NCI-H187 treated with DMSO at 0.1 percent for 48 hours (cell line): ENCODE measurements around the gene PCDHGA8.
"Not testable (repeated sequence)": the region's sequence is repeated elsewhere in the genome, so short reads cannot be mapped to it uniquely, and the experiment has no call there.

Source experiments
- DNase-seq: peaks from one replicate; lab custom pipeline; 2025; lab: John Stamatoyannopoulos, UW

The PCDHGA8 gene

DNA sequence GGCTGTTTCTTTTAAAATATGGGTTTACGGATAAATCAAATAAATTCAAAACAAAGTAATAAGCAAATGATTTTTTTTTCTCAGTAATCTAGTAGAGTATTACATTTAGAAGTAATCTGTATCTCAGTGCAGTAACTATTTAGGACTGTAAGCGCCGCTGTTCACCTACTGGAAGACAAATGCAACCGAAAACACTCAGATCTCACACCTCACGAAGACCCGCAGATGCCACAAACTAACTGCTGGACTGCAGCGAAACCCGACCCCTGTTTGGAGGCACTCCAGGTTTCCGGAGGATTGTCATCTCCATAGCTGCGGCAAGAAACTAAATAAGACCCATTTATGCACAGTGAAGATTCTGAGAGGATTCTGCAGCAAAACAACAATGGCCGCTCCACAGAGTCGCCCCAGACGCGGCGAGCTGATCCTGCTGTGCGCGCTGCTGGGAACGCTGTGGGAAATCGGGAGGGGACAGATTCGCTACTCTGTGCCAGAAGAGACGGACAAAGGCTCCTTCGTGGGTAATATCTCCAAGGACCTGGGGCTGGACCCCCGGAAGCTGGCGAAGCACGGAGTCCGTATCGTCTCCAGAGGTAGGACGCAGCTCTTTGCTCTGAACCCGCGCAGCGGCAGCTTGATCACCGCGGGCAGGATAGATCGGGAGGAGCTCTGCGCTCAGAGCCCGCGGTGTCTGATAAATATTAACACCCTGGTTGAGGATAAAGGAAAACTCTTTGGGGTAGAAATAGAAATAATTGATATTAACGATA is at the start of gene PCDHGA8:
PCDHGA8 (plus strand) TSS at position 205 of the 770 bp plus-strand sequence; CDS start at position 386, 181 bp downstream.
- no peak for DNase-seq

DNA sequence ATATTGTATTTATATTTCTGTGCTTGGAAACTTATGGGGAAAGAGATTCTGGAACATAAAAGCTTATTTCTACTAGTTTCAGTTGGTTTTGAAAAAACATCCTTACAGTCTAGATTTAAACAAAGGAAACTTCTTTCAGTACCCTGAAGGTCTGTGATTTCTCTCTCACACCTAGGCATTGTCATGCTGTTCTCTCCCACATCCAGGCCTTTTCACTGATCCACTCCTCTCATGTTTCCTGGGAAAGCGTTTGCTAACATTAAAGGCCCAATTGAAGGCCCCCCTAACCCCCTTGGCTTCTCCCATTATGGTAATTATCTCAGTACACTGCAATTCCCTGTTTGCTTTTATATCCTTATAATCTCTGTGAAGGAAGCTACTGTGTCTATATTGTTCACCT is 49.7 kb upstream of the PCDHGA8 start:
- no peak for DNase-seq

DNA sequence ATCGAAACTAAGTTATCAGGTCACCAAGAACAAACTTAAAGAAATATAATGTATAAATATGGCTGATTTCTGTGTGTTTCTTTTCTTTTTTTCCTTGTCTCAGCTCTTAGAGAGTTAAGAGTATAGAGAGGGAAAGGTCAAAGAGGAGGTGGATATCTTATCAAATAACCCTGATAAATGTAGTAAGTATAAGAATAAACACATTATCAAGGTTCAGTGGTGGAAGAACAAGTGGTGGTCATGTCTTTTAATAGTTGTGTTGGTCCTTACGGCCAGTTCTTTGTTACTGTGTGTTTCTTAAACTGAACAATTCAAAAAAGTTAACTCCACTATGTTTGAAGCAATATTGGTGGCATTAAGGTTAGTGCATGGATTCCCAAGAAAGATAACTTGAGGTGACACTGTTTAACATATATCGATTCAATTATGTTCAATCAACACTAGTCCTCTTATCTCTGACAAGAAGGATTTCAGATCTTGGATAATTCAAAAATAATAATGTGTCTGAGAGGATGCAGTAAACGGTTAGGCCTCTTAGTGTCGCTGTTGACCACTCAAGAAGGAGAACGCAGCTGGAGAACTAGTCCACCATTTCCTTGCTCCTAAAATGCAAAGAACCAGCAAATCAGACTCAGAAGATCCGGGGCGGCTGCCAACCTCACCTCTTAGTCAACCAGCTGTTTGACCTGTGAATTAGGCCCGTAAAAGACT is 49.0 kb upstream of the PCDHGA8 start, which contains the start of gene PCDHGA3:
PCDHGA3 (plus strand) TSS at position 588 of the 711 bp plus-strand sequence. CDS start 205 bp downstream, outside the sequence.
- DNase-seq = no peak

DNA sequence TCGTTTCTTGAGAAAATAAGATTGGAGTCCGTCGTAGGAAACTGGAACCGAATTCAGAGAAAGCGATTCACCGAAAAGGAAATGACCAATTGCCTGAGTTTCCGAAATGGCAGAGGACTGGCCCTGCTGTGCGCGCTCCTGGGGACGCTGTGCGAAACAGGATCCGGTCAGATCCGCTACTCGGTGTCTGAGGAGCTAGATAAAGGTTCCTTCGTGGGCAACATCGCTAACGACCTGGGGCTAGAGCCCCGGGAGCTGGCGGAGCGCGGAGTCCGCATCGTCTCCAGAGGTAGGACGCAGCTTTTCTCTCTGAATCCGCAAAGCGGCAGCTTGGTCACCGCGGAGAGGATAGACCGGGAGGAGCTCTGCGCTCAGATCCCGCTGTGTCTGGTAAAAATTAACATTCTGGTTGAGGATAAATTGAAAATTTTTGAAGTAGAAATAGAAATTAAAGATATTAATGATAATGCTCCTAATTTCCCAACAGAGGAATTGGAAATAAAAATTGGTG is 48.4 kb upstream of the PCDHGA8 start:
- DNase-seq = no peak

DNA sequence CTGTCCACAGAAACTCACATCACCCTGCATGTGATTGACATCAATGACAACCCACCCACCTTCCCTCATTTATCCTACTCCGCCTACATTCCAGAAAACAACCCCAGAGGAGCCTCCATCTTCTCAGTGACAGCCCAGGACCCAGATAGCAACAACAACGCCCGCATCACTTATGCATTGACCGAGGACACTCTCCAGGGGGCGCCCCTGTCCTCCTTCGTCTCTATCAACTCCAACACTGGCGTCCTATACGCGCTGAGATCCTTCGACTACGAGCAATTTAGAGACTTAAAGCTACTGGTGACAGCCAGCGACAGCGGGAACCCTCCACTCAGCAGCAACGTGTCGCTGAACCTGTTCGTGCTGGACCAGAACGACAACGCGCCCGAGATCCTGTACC is 47.1 kb upstream of the PCDHGA8 start:
- no peak for DNase-seq

DNA sequence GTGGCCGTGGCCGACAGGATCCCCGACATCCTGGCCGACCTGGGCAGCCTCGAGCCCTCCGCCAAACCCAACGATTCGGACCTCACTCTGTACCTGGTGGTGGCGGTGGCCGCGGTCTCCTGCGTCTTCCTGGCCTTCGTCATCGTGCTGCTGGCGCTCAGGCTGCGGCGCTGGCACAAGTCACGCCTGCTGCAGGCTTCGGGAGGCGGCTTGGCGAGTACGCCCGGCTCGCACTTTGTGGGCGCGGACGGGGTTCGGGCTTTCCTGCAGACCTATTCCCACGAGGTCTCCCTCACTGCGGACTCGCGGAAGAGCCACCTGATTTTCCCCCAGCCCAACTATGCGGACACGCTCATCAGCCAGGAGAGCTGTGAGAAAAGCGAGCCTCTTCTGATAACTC is 46.4 kb upstream of the PCDHGA8 start:
- not testable (repeated sequence) for DNase-seq

DNA sequence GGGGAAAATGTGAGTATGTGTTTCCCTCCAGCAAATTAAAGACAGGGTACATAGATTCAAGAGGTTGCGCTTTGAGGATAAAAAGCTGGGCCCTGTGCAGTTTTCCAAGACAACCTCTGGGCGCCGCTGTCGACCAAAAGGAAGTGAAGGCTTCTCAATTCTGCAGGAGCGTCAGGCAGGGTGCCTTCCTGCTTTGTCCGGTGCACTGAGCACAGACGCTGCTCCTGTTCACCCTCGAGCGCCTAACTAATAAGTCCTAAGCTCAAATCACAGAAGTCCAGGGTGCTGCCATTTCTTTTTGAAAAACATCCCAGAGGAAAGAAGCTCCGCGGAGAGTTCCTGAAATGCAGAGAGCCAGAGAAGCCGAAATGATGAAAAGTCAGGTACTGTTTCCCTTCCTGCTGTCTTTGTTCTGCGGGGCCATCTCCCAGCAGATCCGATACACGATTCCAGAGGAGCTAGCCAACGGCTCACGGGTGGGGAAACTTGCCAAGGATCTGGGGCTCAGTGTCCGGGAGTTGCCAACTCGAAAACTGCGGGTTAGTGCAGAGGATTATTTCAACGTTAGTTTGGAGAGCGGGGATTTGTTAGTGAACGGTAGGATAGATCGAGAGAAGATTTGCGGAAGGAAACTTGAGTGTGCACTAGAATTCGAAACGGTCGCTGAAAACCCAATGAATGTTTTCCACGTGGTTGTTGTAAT is 42.4 kb upstream of the PCDHGA8 start, which contains the start of gene PCDHGB1:
PCDHGB1 (plus strand) TSS at position 183 of the 703 bp plus-strand sequence; CDS start at position 345, 162 bp downstream.
- no peak for DNase-seq

DNA sequence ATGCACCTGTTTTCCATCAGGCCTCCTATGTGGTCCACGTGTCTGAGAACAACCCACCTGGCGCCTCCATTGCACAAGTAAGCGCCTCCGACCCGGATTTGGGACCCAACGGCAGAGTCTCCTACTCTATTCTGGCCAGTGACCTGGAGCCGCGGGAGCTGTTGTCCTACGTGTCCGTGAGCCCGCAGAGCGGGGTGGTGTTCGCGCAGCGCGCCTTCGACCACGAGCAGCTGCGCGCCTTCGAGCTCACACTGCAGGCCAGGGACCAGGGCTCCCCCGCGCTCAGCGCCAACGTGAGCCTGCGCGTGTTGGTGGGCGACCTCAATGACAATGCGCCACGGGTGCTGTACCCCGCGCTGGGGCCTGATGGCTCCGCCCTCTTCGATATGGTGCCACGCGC is 40.8 kb upstream of the PCDHGA8 start:
- no peak for DNase-seq

DNA sequence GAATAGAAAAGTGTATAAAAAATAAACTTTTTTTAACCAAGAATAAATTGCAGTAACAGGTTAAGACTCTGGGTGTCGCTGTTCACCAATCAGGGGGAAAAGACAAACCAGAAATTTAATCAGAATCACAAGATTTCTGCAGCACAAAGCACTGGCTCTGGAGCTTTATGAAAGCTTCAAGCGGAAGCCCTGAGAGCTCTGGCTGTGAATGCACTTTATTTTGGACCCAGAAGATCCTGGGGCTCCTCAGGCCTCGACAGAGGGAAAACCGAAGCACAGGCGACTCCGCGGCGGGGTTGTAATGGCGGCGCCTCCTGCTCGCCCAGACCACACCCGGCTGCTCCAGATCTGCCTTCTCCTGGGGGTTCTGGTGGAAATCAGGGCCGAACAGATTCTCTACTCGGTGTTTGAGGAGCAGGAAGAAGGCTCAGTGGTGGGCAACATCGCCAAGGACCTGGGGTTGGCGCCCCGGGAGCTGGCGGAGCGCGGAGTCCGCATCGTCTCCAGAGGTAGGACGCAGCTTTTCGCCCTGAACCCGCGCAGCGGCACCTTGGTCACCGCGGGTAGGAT is 37.4 kb upstream of the PCDHGA8 start, which contains the start of gene PCDHGA4:
PCDHGA4 (plus strand) TSS at position 122 of the 570 bp plus-strand sequence; CDS start at position 209, 87 bp downstream.
- no peak for DNase-seq

DNA sequence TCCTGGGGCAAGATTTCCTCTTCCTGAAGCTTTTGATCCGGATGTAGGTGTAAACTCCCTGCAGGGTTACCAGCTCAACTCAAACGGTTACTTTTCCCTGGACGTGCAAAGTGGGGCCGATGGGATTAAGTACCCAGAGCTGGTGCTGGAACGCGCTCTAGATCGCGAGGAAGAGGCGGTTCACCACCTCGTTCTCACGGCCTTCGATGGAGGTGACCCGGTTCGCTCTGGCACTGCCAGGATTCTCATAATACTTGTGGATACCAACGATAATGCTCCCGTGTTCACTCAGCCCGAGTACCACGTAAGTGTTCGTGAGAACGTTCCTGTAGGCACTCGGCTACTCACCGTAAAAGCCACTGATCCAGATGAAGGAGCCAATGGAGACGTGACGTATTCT is 36.8 kb upstream of the PCDHGA8 start:
- no peak for DNase-seq

DNA sequence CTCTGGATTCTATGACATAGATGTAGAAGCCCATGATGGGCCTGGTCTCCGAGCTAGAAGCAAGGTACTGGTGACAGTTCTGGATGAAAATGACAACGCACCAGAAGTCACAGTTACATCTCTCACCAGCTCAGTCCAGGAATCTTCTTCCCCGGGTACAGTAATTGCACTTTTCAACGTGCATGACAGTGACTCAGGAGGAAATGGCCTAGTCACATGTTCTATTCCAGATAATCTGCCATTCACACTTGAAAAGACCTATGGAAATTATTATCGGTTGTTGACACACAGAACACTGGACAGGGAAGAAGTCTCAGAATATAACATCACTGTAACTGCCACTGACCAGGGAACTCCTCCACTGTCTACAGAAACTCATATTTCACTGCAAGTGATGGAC is 36.3 kb upstream of the PCDHGA8 start:
- DNase-seq = no peak

DNA sequence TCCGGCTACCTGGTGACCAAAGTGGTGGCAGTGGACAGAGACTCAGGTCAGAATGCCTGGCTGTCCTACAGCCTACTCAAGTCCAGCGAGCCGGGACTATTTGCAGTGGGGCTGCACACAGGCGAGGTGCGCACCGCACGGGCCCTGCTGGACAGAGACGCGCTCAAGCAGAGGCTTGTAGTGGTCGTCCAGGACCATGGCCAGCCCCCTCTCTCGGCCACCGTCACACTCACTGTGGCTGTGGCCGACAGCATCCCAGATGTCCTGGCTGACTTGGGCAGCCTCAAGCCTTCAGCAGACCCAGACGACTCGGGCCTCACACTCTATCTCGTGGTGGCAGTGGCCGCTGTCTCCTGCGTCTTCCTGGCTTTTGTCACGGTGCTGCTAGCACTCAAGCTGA is 35.5 kb upstream of the PCDHGA8 start:
- no peak for DNase-seq

DNA sequence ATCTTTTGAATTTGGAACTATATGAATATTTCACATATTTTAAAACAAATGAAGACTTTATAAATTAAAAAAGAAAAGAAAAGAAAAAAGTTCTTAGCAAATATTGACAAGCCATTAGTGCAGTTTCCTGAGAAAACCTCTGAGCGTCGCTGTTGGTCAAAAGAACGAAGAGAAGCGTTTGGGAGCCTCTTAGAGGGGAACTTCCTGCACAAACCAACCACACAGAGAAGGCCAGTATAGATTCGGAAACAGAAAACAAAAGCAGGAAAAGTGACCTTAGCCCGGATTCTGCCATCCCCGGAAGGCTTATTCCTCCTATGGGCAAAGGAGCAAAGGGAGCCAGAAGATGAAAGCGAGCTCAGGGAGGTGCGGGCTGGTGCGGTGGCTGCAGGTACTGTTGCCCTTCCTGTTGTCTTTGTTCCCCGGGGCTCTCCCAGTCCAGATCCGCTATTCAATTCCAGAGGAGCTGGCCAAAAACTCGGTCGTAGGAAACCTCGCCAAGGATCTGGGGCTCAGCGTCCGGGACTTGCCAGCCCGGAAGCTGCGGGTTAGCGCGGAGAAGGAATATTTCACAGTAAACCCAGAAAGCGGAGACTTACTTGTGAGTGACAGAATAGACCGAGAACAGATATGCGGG is 32.5 kb upstream of the PCDHGA8 start, which contains the start of gene PCDHGB2:
PCDHGB2 (plus strand) TSS at position 205 of the 637 bp plus-strand sequence; CDS start at position 347, 142 bp downstream.
- DNase-seq = no peak

DNA sequence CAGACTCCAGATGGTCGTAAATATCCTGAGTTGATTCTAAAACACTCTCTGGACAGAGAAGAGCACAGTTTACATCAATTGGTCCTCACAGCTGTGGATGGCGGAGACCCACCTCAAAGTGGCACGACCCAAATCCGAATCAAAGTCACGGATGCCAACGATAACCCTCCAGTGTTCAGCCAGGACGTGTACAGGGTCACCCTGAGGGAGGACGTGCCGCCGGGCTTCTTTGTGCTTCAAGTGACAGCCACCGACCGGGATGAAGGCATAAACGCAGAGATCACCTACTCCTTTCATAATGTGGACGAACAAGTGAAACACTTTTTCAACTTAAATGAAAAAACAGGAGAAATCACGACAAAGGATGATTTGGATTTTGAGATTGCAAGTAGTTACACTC is 31.7 kb upstream of the PCDHGA8 start:
- no peak for DNase-seq

DNA sequence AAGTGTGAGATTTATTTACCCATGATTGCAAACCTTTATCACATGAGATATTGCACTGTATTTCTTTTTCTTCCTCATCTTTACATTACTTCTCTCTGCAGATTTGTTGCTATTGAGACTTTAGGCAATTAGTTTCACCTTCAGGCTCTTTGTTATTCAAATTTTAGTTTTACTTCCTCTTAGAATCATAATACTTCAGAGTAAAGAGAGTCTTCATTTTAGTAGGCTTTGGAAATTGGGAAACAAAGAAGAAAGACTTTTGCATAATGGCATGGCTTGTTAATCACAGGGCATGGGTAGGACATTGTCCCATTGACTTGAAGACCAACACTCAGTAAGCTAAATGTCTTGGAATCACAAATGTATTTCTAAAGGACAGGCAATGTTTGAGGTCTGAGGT is 29.7 kb upstream of the PCDHGA8 start:
- DNase-seq = no peak

DNA sequence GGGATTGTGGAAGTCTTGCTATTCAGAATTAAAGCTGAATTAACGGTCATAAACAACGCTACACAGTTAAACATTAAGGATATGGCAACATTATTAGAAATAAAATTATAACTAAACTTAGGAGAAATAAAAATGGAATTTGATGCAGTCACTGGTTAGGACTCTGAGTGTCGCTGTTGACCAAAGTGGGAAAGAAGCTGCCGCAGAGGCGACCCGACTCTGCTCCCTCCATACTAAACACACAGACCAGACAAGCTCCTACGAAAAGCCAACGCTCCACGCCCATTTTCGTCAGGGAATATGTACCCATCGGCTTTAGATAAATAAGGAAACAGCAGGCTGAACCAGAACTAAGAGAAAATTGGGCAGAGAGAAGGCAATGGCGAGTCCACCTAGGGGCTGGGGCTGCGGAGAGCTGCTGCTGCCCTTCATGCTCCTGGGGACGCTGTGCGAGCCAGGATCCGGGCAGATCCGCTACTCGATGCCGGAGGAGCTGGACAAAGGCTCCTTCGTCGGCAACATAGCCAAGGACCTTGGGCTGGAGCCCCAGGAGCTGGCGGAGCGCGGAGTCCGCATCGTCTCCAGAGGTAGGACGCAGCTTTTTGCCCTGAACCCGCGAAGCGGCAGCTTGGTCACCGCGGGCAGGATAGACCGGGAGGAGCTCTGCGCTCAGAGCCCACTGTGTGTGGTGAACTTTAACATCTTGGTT is 28.3 kb upstream of the PCDHGA8 start, which contains the start of gene PCDHGA5:
PCDHGA5 (plus strand) TSS at position 211 of the 709 bp plus-strand sequence; CDS start at position 380, 169 bp downstream.
- no peak for DNase-seq

DNA sequence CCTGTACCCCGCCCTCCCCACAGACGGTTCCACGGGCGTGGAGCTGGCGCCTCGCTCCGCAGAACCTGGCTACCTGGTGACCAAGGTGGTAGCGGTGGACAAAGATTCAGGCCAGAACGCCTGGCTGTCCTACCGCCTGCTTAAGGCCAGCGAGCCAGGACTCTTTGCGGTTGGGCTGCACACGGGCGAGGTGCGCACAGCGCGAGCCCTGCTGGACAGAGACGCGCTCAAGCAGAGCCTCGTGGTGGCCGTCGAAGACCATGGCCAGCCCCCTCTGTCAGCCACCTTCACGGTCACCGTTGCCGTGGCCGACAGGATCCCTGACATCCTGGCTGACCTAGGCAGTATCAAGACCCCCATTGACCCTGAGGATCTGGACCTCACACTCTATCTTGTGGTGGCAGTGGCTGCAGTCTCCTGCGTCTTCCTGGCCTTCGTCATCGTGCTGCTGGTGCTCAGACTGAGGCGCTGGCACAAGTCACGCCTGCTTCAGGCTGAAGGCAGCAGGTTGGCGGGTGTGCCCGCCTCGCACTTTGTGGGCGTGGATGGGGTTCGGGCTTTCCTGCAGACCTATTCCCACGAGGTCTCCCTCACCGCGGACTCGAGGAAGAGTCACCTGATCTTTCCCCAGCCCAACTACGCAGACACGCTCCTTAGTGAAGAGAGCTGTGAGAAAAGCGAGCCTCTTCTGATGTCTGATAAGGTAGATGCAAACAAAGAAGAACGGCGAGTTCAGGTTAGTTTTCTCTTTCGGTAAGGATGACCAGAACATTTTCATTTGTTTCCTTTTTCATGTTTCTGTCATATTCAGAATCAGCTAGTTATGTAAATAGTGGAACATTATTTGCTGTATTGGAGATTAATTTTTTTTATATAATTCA is 26.2 kb upstream of the PCDHGA8 start:
- no peak for DNase-seq

DNA sequence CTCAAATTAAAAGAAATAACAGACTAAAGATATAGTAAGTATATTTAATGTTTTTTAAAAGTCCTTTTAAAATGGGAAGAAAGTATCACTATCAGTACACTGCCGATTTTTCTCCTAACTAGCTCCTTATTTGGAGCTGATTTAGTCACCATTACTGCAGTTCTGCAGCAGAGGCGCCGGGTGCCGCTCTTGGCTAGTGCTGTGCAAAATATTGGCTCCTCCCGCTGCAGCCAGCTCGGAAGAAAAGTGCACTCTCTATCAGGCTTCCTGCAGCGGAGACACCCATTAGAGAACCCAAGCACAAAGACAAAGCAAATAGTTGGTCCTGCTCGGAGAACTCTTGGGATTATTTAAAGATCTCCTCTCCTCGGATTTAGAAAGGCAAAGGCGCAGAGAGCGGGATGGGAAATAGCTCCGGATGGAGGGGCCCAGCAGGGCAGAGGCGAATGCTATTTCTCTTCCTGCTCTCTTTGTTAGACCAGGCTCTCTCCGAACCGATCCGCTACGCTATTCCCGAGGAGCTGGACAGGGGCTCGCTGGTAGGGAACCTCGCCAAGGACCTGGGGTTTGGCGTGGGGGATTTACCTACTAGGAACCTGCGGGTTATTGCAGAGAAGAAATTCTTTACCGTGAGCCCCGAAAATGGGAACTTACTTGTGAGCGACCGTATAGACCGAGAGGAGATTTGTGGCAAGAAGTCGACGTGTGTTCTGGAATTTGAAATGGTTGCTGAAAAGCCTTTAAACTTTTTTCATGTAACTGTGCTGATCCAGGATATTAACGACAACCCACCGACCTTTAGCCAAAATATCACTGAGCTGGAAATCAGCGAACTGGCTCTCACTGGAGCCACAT is 22.2 kb upstream of the PCDHGA8 start, which contains the start of gene PCDHGB3:
PCDHGB3 (plus strand) TSS at position 249 of the 855 bp plus-strand sequence; CDS start at position 402, 153 bp downstream.
- DNase-seq = no peak
